GM12878 (cell line): ENCODE data around the gene FCRLB. TPM values are rescaled to one million over a fixed set of nuclear protein-coding genes. Genes with fewer than 3 reads are reported as not detected.

Source experiments
- ATAC-seq: fragments of 200-7000 bp; cut with Tn5 transposase; 3 replicates; pipeline ENCODE4 v1.9.1; 2020; ENCODE audit warnings: mild to moderate bottlenecking, moderate library complexity
- BruUV-seq: library from RNA; stranded (reverse); fragments of 400-500 nt; replicated peaks from 2 replicates; lab custom pipeline; 2021; lab: Mats Ljungman, UMichigan
- CTCF ChIA-PET: fragments of 300-600 bp; sonication (Branson Sonifier 250); formaldehyde crosslinking; extraction: SDS; loops from one replicate; lab custom pipeline; 2021; ENCODE audit warnings: inconsistent platforms; lab: Yijun Ruan, JAX
- POLR2A ChIA-PET: fragments of 350-600 bp; formaldehyde crosslinking; extraction: SDS; loops from one replicate; lab custom pipeline; 2021; ENCODE audit warnings: inconsistent platforms; lab: Charles Lee
- RAD21 ChIA-PET: fragments of 300-600 bp; sonication (Branson Sonifier 250); formaldehyde crosslinking; loops from one replicate; lab custom pipeline; 2023; ENCODE audit warnings: antibody characterized with exemption; ENCODE audit not compliant: unreplicated experiment; lab: Charles Lee
- SMC1A ChIA-PET: fragments of 300-600 bp; sonication (Branson Sonifier 250); formaldehyde crosslinking; loops from one replicate; lab custom pipeline; 2023; ENCODE audit not compliant: unreplicated experiment, uncharacterized antibody; lab: Charles Lee
- DNase-seq: peaks from one replicate; pipeline ENCODE4 v3.0.0-alpha.2; 2011; ENCODE audit warnings: low read depth, low spot score
- FAIRE-seq: peaks from 3 replicates; lab custom pipeline; 2011; peaks lifted over from hg19 to GRCh38; lab: Jason Lieb, UNC
- H2AFZ ChIP-seq: 2 replicates; pipeline ENCODE4 v1.6.0; 2011; ENCODE audit warnings: low read depth, low read length, control low read depth; ENCODE audit not compliant: control insufficient read depth
- H3K27ac ChIP-seq: 2 replicates; pipeline ENCODE4 v1.5.1; 2011; ENCODE audit warnings: control low read depth; ENCODE audit not compliant: control insufficient read depth, insufficient read depth
- H3K27me3 ChIP-seq, 2 experiments: replicated peaks in 1 of 2; 2 replicates each; pipeline versions ENCODE4 v1.6.0 to v1.6.1; 2011; ENCODE audit warnings: low read length in 1 of 2; ENCODE audit not compliant: control insufficient read depth in 2 of 2, insufficient read depth in 2 of 2
- H3K36me3 ChIP-seq, 2 experiments: 2 replicates each; pipeline ENCODE4 v1.5.1; 2011; ENCODE audit warnings: low read length in 1 of 2; ENCODE audit not compliant: control insufficient read depth in 2 of 2, insufficient read depth in 2 of 2
- H3K4me1 ChIP-seq: 2 replicates; pipeline ENCODE4 v1.6.1; 2011; ENCODE audit warnings: mild to moderate bottlenecking, low read length, moderate library complexity, mixed read lengths; ENCODE audit not compliant: control insufficient read depth, insufficient read depth
- H3K4me2 ChIP-seq: 2 replicates; pipeline ENCODE4 v1.6.0; 2011; ENCODE audit warnings: control low read depth; ENCODE audit not compliant: control insufficient read depth, insufficient read depth
- H3K4me3 ChIP-seq: fragments of 200-600 bp; sonication (generic); 2 replicates; pipeline ENCODE4 v1.5.1; 2016
- H3K79me2 ChIP-seq: 2 replicates; pipeline ENCODE4 v1.6.0; 2011; ENCODE audit warnings: low read length; ENCODE audit not compliant: control insufficient read depth, insufficient read depth
- H3K9ac ChIP-seq: 2 replicates; pipeline ENCODE4 v1.8.0; 2011; ENCODE audit warnings: low read length, control low read depth, mixed read lengths; ENCODE audit not compliant: control insufficient read depth, insufficient read depth
- H3K9me3 ChIP-seq: replicated peaks from 3 replicates; pipeline ENCODE4 v1.5.1; 2011; ENCODE audit warnings: mild to moderate bottlenecking, low read length; ENCODE audit not compliant: control insufficient read depth, insufficient read depth
- H4K20me1 ChIP-seq: 2 replicates; pipeline ENCODE4 v1.6.0; 2011; ENCODE audit not compliant: control insufficient read depth, insufficient read depth
- CBX3 ChIP-seq: fragments of 200-600 bp; sonication (generic); IDR thresholded peaks from 2 replicates; pipeline ENCODE4 v1.6.1; 2016; ENCODE audit warnings: low read depth, borderline replicate concordance
- EED ChIP-seq: sonication (generic); IDR thresholded peaks from 2 replicates; pipeline ENCODE4 v1.6.1; 2016; ENCODE audit warnings: antibody characterized with exemption, low read depth
- LARP7 ChIP-seq: fragments of 450-650 bp; IDR thresholded peaks from 2 replicates; pipeline ENCODE4 v1.6.1; 2017; ENCODE audit warnings: mild to moderate bottlenecking
- NFYA ChIP-seq: IDR thresholded peaks from 2 replicates; pipeline ENCODE4 v1.6.1; 2011; ENCODE audit warnings: low read depth, mild to moderate bottlenecking, low read length, improper control_type of control experiment, borderline replicate concordance
- POLR2A ChIP-seq: IDR thresholded peaks from 2 replicates; pipeline ENCODE4 v1.6.1; 2011; ENCODE audit warnings: low read depth, mild to moderate bottlenecking, low read length
- SP1 ChIP-seq: IDR thresholded peaks from one replicate; pipeline ENCODE4 v1.6.1; 2011; ENCODE audit warnings: low read depth, low read length
- WGBS: methylation state at CpG from one replicate; pipeline ENCODE4 v1.1.6; 2016; ENCODE audit warnings: low lambda C conversion rate; ENCODE audit not compliant: insufficient replicate concordance, insufficient coverage; ENCODE audit errors: missing lambda C conversion rate; 5-methylcytosine and 5-hydroxymethylcytosine counted together
- in situ Hi-C: fragments of 300-500 bp; cut with MboI; formaldehyde crosslinking; loops from 9 replicates; pipeline ENCODE4 v1.14.3; 2018; ENCODE audit warnings: mixed read lengths
- intact Hi-C: fragments of 100-400 bp; cut with micrococcal nuclease; formaldehyde crosslinking; loops from one replicate; pipeline ENCODE4 v1.14.2; 2022; ENCODE audit not compliant: unreplicated experiment
- polyA plus RNA-seq, 11 experiments: library from polyadenylated mRNA; depleted of rRNA in 4 of 11; unstranded in 6 of 11; stranded (reverse) in 5 of 11; fragments of >200 nt; fragmentation: Nextera tagmentation in 4 of 11; fragmentation: Illumina TruSeq in 1 of 11; extraction: Ambion mirVana in 4 of 11; extraction: Trizol in 1 of 11; gene quantifications; 1 replicate in 1 of 11; 2 replicates in 10 of 11; pipeline versions ENCODE4 v1.2.1 to v1.2.3, GENCODE V29; 2011 to 2016; ENCODE audit warnings: inconsistent platforms in 2 of 11, missing spikeins in 2 of 11, low read depth in 1 of 11
- total RNA-seq, 4 experiments: library from RNA; depleted of rRNA in 3 of 4; stranded (reverse); fragments of >200 nt in 3 of 4; fragmentation: Illumina TruSeq in 1 of 4; extraction: Trizol in 1 of 4; gene quantifications; 2 replicates each; pipeline versions ENCODE4 v1.2.1 to v1.2.3, GENCODE V29; 2013 to 2021
- TF ChIP-seq, protein P1 (sequence below): fragments of 450-650 bp; conservative IDR thresholded peaks from 2 replicates; pipeline ENCODE4 v1.6.1; 2017; ENCODE audit warnings: mild to moderate bottlenecking, moderate library complexity
- TF ChIP-seq, protein P2 (sequence below): fragments of 450-650 bp; IDR thresholded peaks from 2 replicates; pipeline ENCODE4 v1.6.1; 2016; ENCODE audit warnings: mild to moderate bottlenecking, moderate library complexity, borderline replicate concordance
- TF ChIP-seq, protein P3 (sequence below): IDR thresholded peaks from 2 replicates; pipeline ENCODE4 v1.6.1; 2012; ENCODE audit warnings: low read depth, low read length, improper control_type of control experiment
- TF ChIP-seq, protein P4 (sequence below): IDR thresholded peaks from 2 replicates; pipeline ENCODE4 v1.6.1; 2012; ENCODE audit warnings: low read depth, low read length, improper control_type of control experiment

The FCRLB gene
- total and polyA plus RNA-seq, 10 of the 15 experiments (the other 5 are each of a cell fraction or from before 2014, with no cell fraction given): 0.55 to 11.7 (median 5.6) TPM

DNA sequence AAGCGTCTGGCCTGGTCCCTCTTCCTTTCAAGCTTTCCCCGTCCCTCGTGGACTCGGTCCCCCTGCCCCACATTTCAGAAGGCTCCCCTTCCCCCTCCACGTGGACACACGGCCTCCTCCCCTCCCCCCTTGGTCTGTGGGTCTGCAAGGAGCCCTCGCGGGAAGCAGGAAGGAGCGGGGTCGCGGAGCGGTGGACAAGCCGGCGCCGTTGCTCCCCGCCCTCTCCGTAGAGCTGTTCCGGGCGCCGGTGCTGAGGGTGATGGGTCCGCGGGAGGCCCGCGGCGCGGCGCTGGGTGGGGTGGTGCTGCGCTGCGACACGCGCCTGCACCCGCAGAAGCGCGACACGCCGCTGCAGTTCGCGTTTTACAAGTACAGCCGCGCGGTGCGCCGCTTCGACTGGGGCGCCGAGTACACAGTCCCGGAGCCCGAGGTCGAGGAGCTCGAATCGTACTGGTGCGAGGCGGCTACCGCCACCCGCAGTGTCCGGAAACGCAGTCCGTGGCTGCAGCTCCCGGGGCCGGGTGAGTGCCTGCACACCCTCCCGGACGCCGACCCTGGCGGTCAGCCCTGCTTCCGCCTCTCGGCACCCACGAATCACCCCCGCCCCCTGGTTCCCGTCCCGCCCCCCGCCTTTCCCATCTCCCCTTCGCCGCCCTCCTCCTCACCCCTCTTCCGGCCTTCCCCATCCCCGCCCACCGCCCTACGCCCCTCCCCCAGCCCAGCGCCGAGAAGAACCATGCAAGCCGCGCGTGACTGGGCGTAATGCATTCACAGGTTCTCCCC lies 5.3 kb downstream of the FCRLB start (continued):
- TF ChIP-seq NFYA (no peak), LARP7 (peak; percentile 93)
- TF ChIP-seq, all 136 proteins: peak for 31

DNA sequence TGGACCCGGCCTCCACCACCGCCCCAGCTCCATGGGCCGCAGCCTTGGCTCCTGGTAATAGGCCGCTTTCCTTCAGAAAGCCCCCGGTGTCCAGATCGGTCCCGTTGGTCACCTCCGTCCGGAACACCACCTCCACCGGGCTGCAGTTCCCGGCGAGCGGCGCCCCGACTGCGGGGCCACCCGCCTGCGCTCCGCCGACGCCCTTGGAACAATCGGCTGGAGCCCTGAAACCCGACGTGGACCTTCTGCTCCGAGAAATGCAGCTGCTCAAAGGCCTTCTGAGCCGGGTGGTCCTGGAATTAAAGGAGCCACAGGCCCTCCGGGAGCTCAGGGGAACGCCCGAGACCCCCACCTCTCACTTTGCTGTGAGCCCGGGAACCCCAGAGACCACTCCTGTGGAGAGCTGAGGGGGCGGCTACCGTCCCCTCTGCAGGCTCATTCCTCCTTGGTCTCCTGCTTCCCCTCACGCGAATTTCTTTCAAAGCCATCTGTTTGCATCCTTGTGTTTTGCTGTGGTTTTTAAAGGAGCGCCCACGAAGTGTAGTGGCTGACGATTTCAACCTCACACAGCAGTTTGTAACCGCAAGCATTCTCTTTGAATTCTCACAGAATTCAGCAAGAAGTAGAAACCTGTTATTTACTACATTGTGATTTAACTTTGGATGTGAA lies 6.0 kb downstream of the FCRLB start:
- Histone ChIP-seq H3K36me3 (no peaks in the 10 kb centered on the region), H2AFZ (peak overlapping the region; percentile 2), H3K9me3 (no peaks in the 10 kb centered on the region), H3K4me1 (peaks cover 37% of the 10 kb centered on the region), H3K4me2 (peak overlapping the region; percentile 89), H3K4me3 (peak overlapping the region; percentile 92), H3K27ac (peak overlapping the region; percentile 84), H3K27me3 (no peaks in the 10 kb centered on the region), H3K79me2 (peaks cover 12% of the 10 kb centered on the region), H3K9ac (peak overlapping the region; percentile 85), H4K20me1 (no peaks in the 10 kb centered on the region)
- POLR2A ChIA-PET: interaction anchor here (0.9 to 4.6 kb wide), 5 partner anchors 9 to 20 kb away, joined by 3 to 34 read pairs (median 4); partner anchors contain the start of gene FCRLA
- WGBS: under 1% methylated on average over 38 of the region's 38 CpGs
- intact Hi-C loops: loop anchor here (2.0 kb wide), 1 partner anchor 21 kb away; the partner anchor contains the start of gene FCRLA
- in situ Hi-C loops: no loop called here
- RAD21 ChIA-PET: interaction anchor here (1.0 to 6.1 kb wide), 3 partner anchors 11 to 22 kb away, joined by 4 to 85 read pairs (median 32); partner anchors contain the start of gene FCRLA
- SMC1A ChIA-PET: interaction anchor here (0.9 to 6.4 kb wide), 4 partner anchors 10 to 20 kb away, joined by 4 to 84 read pairs (median 33); partner anchors contain the start of gene FCRLA
- peak; percentile 9 for ATAC-seq
- DNase-seq: no peak
- BruUV-seq: TSS peak; percentile 95
- CTCF ChIA-PET: interaction anchor here (0.8 to 5.8 kb wide), 5 partner anchors 12 to 327 kb away, joined by 3 to 86 read pairs (median 5); no protein-coding TSS in a partner anchor
- no peak for FAIRE-seq
- TF ChIP-seq EED (peak; percentile 34; the same call in 1 of the 2 replicates), CBX3 (no peak), SP1 (no peak), POLR2A (no peak), NFYA (no peak)
- TF ChIP-seq, protein P1, sequence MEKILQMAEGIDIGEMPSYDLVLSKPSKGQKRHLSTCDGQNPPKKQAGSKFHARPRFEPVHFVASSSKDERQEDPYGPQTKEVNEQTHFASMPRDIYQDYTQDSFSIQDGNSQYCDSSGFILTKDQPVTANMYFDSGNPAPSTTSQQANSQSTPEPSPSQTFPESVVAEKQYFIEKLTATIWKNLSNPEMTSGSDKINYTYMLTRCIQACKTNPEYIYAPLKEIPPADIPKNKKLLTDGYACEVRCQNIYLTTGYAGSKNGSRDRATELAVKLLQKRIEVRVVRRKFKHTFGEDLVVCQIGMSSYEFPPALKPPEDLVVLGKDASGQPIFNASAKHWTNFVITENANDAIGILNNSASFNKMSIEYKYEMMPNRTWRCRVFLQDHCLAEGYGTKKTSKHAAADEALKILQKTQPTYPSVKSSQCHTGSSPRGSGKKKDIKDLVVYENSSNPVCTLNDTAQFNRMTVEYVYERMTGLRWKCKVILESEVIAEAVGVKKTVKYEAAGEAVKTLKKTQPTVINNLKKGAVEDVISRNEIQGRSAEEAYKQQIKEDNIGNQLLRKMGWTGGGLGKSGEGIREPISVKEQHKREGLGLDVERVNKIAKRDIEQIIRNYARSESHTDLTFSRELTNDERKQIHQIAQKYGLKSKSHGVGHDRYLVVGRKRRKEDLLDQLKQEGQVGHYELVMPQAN: no peak
- TF ChIP-seq, protein P2, sequence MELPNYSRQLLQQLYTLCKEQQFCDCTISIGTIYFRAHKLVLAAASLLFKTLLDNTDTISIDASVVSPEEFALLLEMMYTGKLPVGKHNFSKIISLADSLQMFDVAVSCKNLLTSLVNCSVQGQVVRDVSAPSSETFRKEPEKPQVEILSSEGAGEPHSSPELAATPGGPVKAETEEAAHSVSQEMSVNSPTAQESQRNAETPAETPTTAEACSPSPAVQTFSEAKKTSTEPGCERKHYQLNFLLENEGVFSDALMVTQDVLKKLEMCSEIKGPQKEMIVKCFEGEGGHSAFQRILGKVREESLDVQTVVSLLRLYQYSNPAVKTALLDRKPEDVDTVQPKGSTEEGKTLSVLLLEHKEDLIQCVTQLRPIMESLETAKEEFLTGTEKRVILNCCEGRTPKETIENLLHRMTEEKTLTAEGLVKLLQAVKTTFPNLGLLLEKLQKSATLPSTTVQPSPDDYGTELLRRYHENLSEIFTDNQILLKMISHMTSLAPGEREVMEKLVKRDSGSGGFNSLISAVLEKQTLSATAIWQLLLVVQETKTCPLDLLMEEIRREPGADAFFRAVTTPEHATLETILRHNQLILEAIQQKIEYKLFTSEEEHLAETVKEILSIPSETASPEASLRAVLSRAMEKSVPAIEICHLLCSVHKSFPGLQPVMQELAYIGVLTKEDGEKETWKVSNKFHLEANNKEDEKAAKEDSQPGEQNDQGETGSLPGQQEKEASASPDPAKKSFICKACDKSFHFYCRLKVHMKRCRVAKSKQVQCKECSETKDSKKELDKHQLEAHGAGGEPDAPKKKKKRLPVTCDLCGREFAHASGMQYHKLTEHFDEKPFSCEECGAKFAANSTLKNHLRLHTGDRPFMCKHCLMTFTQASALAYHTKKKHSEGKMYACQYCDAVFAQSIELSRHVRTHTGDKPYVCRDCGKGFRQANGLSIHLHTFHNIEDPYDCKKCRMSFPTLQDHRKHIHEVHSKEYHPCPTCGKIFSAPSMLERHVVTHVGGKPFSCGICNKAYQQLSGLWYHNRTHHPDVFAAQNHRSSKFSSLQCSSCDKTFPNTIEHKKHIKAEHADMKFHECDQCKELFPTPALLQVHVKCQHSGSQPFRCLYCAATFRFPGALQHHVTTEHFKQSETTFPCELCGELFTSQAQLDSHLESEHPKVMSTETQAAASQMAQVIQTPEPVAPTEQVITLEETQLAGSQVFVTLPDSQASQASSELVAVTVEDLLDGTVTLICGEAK: no peak
- TF ChIP-seq, protein P3, sequence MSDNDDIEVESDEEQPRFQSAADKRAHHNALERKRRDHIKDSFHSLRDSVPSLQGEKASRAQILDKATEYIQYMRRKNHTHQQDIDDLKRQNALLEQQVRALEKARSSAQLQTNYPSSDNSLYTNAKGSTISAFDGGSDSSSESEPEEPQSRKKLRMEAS: 0 out of 2 replicates have a peak, but pooled peaks have one; percentile 43
- TF ChIP-seq, protein P4, sequence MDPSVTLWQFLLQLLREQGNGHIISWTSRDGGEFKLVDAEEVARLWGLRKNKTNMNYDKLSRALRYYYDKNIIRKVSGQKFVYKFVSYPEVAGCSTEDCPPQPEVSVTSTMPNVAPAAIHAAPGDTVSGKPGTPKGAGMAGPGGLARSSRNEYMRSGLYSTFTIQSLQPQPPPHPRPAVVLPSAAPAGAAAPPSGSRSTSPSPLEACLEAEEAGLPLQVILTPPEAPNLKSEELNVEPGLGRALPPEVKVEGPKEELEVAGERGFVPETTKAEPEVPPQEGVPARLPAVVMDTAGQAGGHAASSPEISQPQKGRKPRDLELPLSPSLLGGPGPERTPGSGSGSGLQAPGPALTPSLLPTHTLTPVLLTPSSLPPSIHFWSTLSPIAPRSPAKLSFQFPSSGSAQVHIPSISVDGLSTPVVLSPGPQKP: no peak
